ENCODE data around the gene SLCO3A1. TPM values are rescaled to one million over a fixed set of nuclear protein-coding genes. Genes with fewer than 3 reads are reported as not detected.

SLCO3A1 gene
- total and polyA plus RNA-seq, 2 of the 8 experiments (the other 6 are each of a cell fraction or from before 2014, with no cell fraction given), result 15.1 to 20.4 TPM

- H3K18ac ChIP-seq (ENCODE audit: extremely low read depth, low read length), result no peak overlapping the region
- H3K27ac ChIP-seq (ENCODE audit: low read depth, low read length), result no peak overlapping the region
- H4K20me1 ChIP-seq (replicated peaks in 1 of 2; ENCODE audit: control insufficient read depth in 1 of 2, insufficient read depth in 2 of 2, low read length in 2 of 2), result peaks cover 0 to 3% of the 10 kb centered on the region in 2 experiments
- H3K23me2 ChIP-seq (ENCODE audit: low read depth, low read length), result peaks cover 7% of the 10 kb centered on the region; the same call in 1 of the 2 replicates
- no peak overlapping the region for H2BK120ac ChIP-seq (replicated peaks; ENCODE audit: low read depth, low read length)
- H2BK12ac ChIP-seq (ENCODE audit: low read depth, low read length), result no peak overlapping the region
- peaks cover 7% of the 10 kb centered on the region for H3K79me1 ChIP-seq (ENCODE audit: low read depth, low read length)
- no peak overlapping the region for H4K8ac ChIP-seq (ENCODE audit: extremely low read depth, insufficient read depth, low read length)
- H2BK5ac ChIP-seq (ENCODE audit: low read depth, low read length), result no peak overlapping the region
- H3K4me1 ChIP-seq (replicated peaks in 1 of 4; ENCODE audit: control insufficient read depth in 3 of 4, insufficient read depth in 4 of 4, low read length in 3 of 4), result peaks cover 5 to 15% (median 11%) of the 10 kb centered on the region in 4 experiments; a peak in 6 of 7 replicates
- H3K79me2 ChIP-seq (ENCODE audit: control insufficient read depth in 1 of 2, insufficient read depth in 2 of 2, low read length in 2 of 2), result peaks cover 0 to 34% of the 10 kb centered on the region in 2 experiments; a peak in 2 of 4 replicates
- no peak for DNase-seq (ENCODE audit: low read depth in 1 of 2, low spot score in 2 of 2)
- no peak overlapping the region for H3K4ac ChIP-seq (replicated peaks; ENCODE audit: insufficient read length, low read depth, low read length)
- no peak overlapping the region; the same call in 1 of the 2 replicates for H2BK20ac ChIP-seq (ENCODE audit: low read length)
- H3K4me3 ChIP-seq (ENCODE audit: extremely low read depth in 1 of 4, insufficient read depth in 2 of 4, low read depth in 3 of 4, low read length in 4 of 4), result no peak overlapping the region
- peaks cover 0 to 11% (median 10%) of the 10 kb centered on the region in 4 experiments; a peak in 5 of 7 replicates for H3K27me3 ChIP-seq (replicated peaks in 1 of 4; ENCODE audit: control insufficient read depth in 3 of 4, extremely low read depth in 1 of 4, insufficient read depth in 3 of 4, low read length in 3 of 4)
- H3K9me3 ChIP-seq (ENCODE audit: insufficient read depth in 2 of 2, low read depth in 1 of 2, low read length in 1 of 2), result no peaks in the 10 kb centered on the region
- H3K9ac ChIP-seq (replicated peaks in 1 of 4; ENCODE audit: extremely low read depth in 1 of 4, low read depth in 3 of 4, low read length in 3 of 4), result no peak overlapping the region
- H3K36me3 ChIP-seq (ENCODE audit: control insufficient read depth in 2 of 4, insufficient read depth in 4 of 4, low read length in 3 of 4), result no peaks in the 10 kb centered on the region
- H2BK15ac ChIP-seq (ENCODE audit: low read length), result no peak overlapping the region
- H4K5ac ChIP-seq (ENCODE audit: insufficient read length, low read depth, low read length), result no peak overlapping the region
- POLR2A ChIA-PET (ENCODE audit: partially characterized antibody), result no interaction called here
- no peak overlapping the region for H3K23ac ChIP-seq (ENCODE audit: insufficient read length)
- H3K56ac ChIP-seq (replicated peaks; ENCODE audit: insufficient read length, low read depth, low read length), result no peak overlapping the region
- no peak for FAIRE-seq
- H4K91ac ChIP-seq (replicated peaks; ENCODE audit: insufficient read length, low read length), result no peak overlapping the region
- no peak overlapping the region for H3K14ac ChIP-seq (ENCODE audit: insufficient read length)
- H2AK5ac ChIP-seq (ENCODE audit: low read depth, low read length), result no peak overlapping the region
- no peak overlapping the region for H3K4me2 ChIP-seq (ENCODE audit: insufficient read depth in 1 of 2, low read depth in 2 of 2, low read length in 2 of 2)
- H2AFZ ChIP-seq (ENCODE audit: low read length), result no peak overlapping the region
- CTCF ChIA-PET (ENCODE audit: partially characterized antibody), result no interaction called here
- WGBS, 2 experiments (ENCODE audit: extremely low coverage in 1 of 2, insufficient coverage in 1 of 2, insufficient read length in 1 of 2, insufficient replicate concordance in 2 of 2, low coverage in 1 of 2, low lambda C conversion rate in 2 of 2, missing lambda C conversion rate in 1 of 2), result 87% methylated on average over 3 of the region's 3 CpGs; no CpG with 5 or more reads in 1 of the 2 experiments
- TF ChIP-seq NRF1 (IDR thresholded peaks at IDR 0.05; ENCODE audit: low read depth, low read length) (no peak), RAD21 (IDR thresholded peaks at IDR 0.05 in 1 of 2, conservative IDR thresholded peaks at IDR 0.05 in 1 of 2; ENCODE audit: low read depth in 2 of 2, low read length in 2 of 2) (no peak), MAFK (IDR thresholded peaks at IDR 0.05; ENCODE audit: low read depth, low read length) (no peak), PHF8 (conservative IDR thresholded peaks at IDR 0.05; ENCODE audit: low read depth, low read length) (no peak), SIX5 (IDR thresholded peaks at IDR 0.05; ENCODE audit: low read depth, low read length) (no peak), CHD2 (IDR thresholded peaks at IDR 0.05; ENCODE audit: low read length) (no peak), POLR2AphosphoS5 (IDR thresholded peaks at IDR 0.05; ENCODE audit: low read depth, low read length) (no peak), SIRT6 (IDR thresholded peaks at IDR 0.05; ENCODE audit: low read length) (no peak), SRF (IDR thresholded peaks at IDR 0.05; ENCODE audit: low read depth, low read length) (no peak), NANOG (IDR thresholded peaks at IDR 0.05; ENCODE audit: insufficient read depth, low read depth, low read length, poor library complexity, severe bottlenecking) (no peak)
Measured at GRCh38 chr15:91857224-91857585, 3.7 kb downstream of the SLCO3A1 start.
